H1 (cell line): Measurements from ENCODE around the gene ARPC2. TPM values are rescaled to one million over a fixed set of nuclear protein-coding genes. Genes with fewer than 3 reads are reported as not detected.

Experiments used
- CTCF ChIA-PET: fragments of 300-600 bp; sonication (Branson Sonifier 250); formaldehyde crosslinking; loops from one replicate; lab custom pipeline; 2021; ENCODE audit not compliant: partially characterized antibody; lab: Charles Lee
- POLR2A ChIA-PET: fragments of 300-600 bp; sonication (Branson Sonifier 250); formaldehyde crosslinking; loops from one replicate; lab custom pipeline; 2021; ENCODE audit warnings: inconsistent platforms; ENCODE audit not compliant: partially characterized antibody; lab: Charles Lee
- DNase-seq, 2 experiments: peaks; one replicate each; pipeline versions ENCODE4 v3.0.0 to v3.0.0-alpha.2; 2010 to 2022; ENCODE audit warnings: low spot score in 2 of 2, low read depth in 1 of 2, mixed read lengths in 1 of 2
- FAIRE-seq: peaks from 2 replicates; lab custom pipeline; 2011; peaks lifted over from hg19 to GRCh38; lab: Jason Lieb, UNC
- H2AFZ ChIP-seq: 2 replicates; pipeline ENCODE4 v1.8.1; 2012; ENCODE audit warnings: low read length, inconsistent platforms
- H2AK5ac ChIP-seq: 2 replicates; pipeline ENCODE4 v1.6.1; 2013; ENCODE audit warnings: low read depth, low read length
- H2BK120ac ChIP-seq: replicated peaks from 2 replicates; pipeline ENCODE3; 2013; ENCODE audit warnings: low read depth, low read length, inconsistent platforms
- H2BK12ac ChIP-seq: 2 replicates; pipeline ENCODE4 v1.6.1; 2013; ENCODE audit warnings: low read depth, low read length
- H2BK15ac ChIP-seq: 2 replicates; pipeline ENCODE4 v1.6.1; 2013; ENCODE audit warnings: low read length
- H2BK20ac ChIP-seq: 2 replicates; pipeline ENCODE4 v1.6.1; 2013; ENCODE audit warnings: low read length
- H2BK5ac ChIP-seq: 2 replicates; pipeline ENCODE4 v1.6.1; 2013; ENCODE audit warnings: low read depth, low read length
- H3K14ac ChIP-seq: 2 replicates; pipeline ENCODE4 v1.6.1; 2013; ENCODE audit warnings: inconsistent platforms; ENCODE audit not compliant: insufficient read length
- H3K18ac ChIP-seq: 2 replicates; pipeline ENCODE4 v1.6.1; 2013; ENCODE audit warnings: low read length; ENCODE audit errors: extremely low read depth
- H3K23ac ChIP-seq: 2 replicates; pipeline ENCODE4 v1.6.1; 2013; ENCODE audit warnings: inconsistent platforms; ENCODE audit not compliant: insufficient read length
- H3K23me2 ChIP-seq: 2 replicates; pipeline ENCODE4 v1.6.1; 2013; ENCODE audit warnings: low read depth, low read length
- H3K27ac ChIP-seq: 2 replicates; pipeline ENCODE4 v1.6.1; 2011; ENCODE audit warnings: low read depth, low read length, inconsistent platforms
- H3K27me3 ChIP-seq, 4 experiments: replicated peaks in 1 of 4; 1 replicate in 1 of 4; 2 replicates in 3 of 4; pipeline versions ENCODE4 v1.6.1 to v1.8.1; 2011 to 2013; ENCODE audit warnings: low read length in 3 of 4, mild to moderate bottlenecking in 3 of 4, inconsistent platforms in 2 of 4, mixed read lengths in 2 of 4, moderate library complexity in 1 of 4; ENCODE audit not compliant: control insufficient read depth in 3 of 4, insufficient read depth in 3 of 4; ENCODE audit errors: extremely low read depth in 1 of 4
- H3K36me3 ChIP-seq, 4 experiments: 2 replicates each; pipeline versions ENCODE4 v1.6.1 to v1.8.1; 2011 to 2013; ENCODE audit warnings: mild to moderate bottlenecking in 4 of 4, low read length in 3 of 4, moderate library complexity in 2 of 4, control low read depth in 1 of 4, inconsistent platforms in 1 of 4; ENCODE audit not compliant: insufficient read depth in 4 of 4, control insufficient read depth in 2 of 4
- H3K4ac ChIP-seq: replicated peaks from 2 replicates; pipeline ENCODE3; 2013; ENCODE audit warnings: low read length, low read depth, mixed read lengths, inconsistent platforms; ENCODE audit not compliant: insufficient read length
- H3K4me1 ChIP-seq, 4 experiments: replicated peaks in 1 of 4; 1 replicate in 1 of 4; 2 replicates in 3 of 4; pipeline versions ENCODE4 v1.6.1 to v1.8.1; 2011 to 2013; ENCODE audit warnings: low read length in 3 of 4, inconsistent platforms in 2 of 4, mixed read lengths in 1 of 4; ENCODE audit not compliant: insufficient read depth in 4 of 4, control insufficient read depth in 3 of 4
- H3K4me2 ChIP-seq, 2 experiments: 2 replicates each; pipeline versions ENCODE4 v1.6.1 to v1.8.1; 2011 to 2013; ENCODE audit warnings: low read depth in 2 of 2, low read length in 2 of 2, control low read depth in 1 of 2, inconsistent platforms in 1 of 2, mild to moderate bottlenecking in 1 of 2; ENCODE audit not compliant: insufficient read depth in 1 of 2
- H3K4me3 ChIP-seq, 4 experiments: fragments of 200-600, 300-600 bp in 1 of 4; sonication (generic), shearing (Covaris generic), sonication (Bioruptor Twin) in 1 of 4; 2 replicates each; pipeline versions ENCODE4 v1.5.1 to v1.8.1; 2011 to 2016; ENCODE audit warnings: low read length in 4 of 4, low read depth in 3 of 4, control low read depth in 2 of 4, inconsistent platforms in 2 of 4, mild to moderate bottlenecking in 2 of 4, mixed read lengths in 1 of 4, moderate library complexity in 1 of 4; ENCODE audit not compliant: insufficient read depth in 2 of 4; ENCODE audit errors: extremely low read depth in 1 of 4
- H3K56ac ChIP-seq: replicated peaks from 2 replicates; pipeline ENCODE3; 2013; ENCODE audit warnings: low read depth, mild to moderate bottlenecking, mixed read lengths, low read length, inconsistent platforms; ENCODE audit not compliant: insufficient read length
- H3K79me1 ChIP-seq: 2 replicates; pipeline ENCODE4 v1.6.1; 2013; ENCODE audit warnings: low read depth, low read length, control low read depth
- H3K79me2 ChIP-seq, 2 experiments: 2 replicates each; pipeline versions ENCODE4 v1.6.1 to v1.8.1; 2012 to 2013; ENCODE audit warnings: low read length in 2 of 2, mild to moderate bottlenecking in 2 of 2, inconsistent platforms in 1 of 2; ENCODE audit not compliant: insufficient read depth in 2 of 2, control insufficient read depth in 1 of 2
- H3K9ac ChIP-seq, 4 experiments: replicated peaks in 1 of 4; 1 replicate in 1 of 4; 2 replicates in 3 of 4; pipeline versions ENCODE4 v1.6.1 to v1.8.1; 2011 to 2013; ENCODE audit warnings: low read depth in 3 of 4, low read length in 3 of 4, control low read depth in 2 of 4, mild to moderate bottlenecking in 2 of 4, moderate library complexity in 2 of 4, inconsistent platforms in 1 of 4; ENCODE audit errors: extremely low read depth in 1 of 4
- H3K9me3 ChIP-seq, 2 experiments: 2 replicates each; pipeline versions ENCODE4 v1.6.1 to v1.8.1; 2012 to 2013; ENCODE audit warnings: mild to moderate bottlenecking in 2 of 2, moderate library complexity in 2 of 2, control low read depth in 1 of 2, inconsistent platforms in 1 of 2, low read depth in 1 of 2, low read length in 1 of 2, mixed read lengths in 1 of 2; ENCODE audit not compliant: insufficient read depth in 2 of 2
- H4K20me1 ChIP-seq, 2 experiments: replicated peaks in 1 of 2; 2 replicates each; pipeline versions ENCODE3 to v1.8.1; 2011 to 2013; ENCODE audit warnings: inconsistent platforms in 2 of 2, low read length in 2 of 2, mild to moderate bottlenecking in 1 of 2; ENCODE audit not compliant: insufficient read depth in 2 of 2, control insufficient read depth in 1 of 2
- H4K5ac ChIP-seq: 2 replicates; pipeline ENCODE4 v1.6.1; 2013; ENCODE audit warnings: low read length, low read depth, mixed read lengths, inconsistent platforms; ENCODE audit not compliant: insufficient read length
- H4K8ac ChIP-seq: 2 replicates; pipeline ENCODE4 v1.8.0; 2013; ENCODE audit warnings: mild to moderate bottlenecking, moderate library complexity, low read length, inconsistent platforms; ENCODE audit not compliant: insufficient read depth; ENCODE audit errors: extremely low read depth
- H4K91ac ChIP-seq: replicated peaks from 2 replicates; pipeline ENCODE3; 2013; ENCODE audit warnings: low read length, mixed read lengths, inconsistent platforms; ENCODE audit not compliant: insufficient read length
- BACH1 ChIP-seq: IDR thresholded peaks from 2 replicates; pipeline ENCODE4 v1.6.1; 2012; ENCODE audit warnings: low read length, improper control_type of control experiment
- CBX5 ChIP-seq: fragments of 300-800, 300-1000 bp; sonication (generic); IDR thresholded peaks from 2 replicates; pipeline ENCODE4 v1.7.1; 2016; ENCODE audit warnings: antibody characterized with exemption, low read length, low read depth
- CHD1 ChIP-seq: IDR thresholded peaks from 2 replicates; pipeline ENCODE4 v1.6.1; 2012; ENCODE audit warnings: low read depth, low read length, improper control_type of control experiment
- CHD2 ChIP-seq: IDR thresholded peaks from 2 replicates; pipeline ENCODE4 v1.6.1; 2012; ENCODE audit warnings: low read length, improper control_type of control experiment
- JUND ChIP-seq: IDR thresholded peaks from 2 replicates; pipeline ENCODE4 v1.6.1; 2011; ENCODE audit warnings: mild to moderate bottlenecking, improper control_type of control experiment, low read length
- PHF8 ChIP-seq: fragments of 200-600 bp; sonication (generic); conservative IDR thresholded peaks from 2 replicates; pipeline ENCODE4 v1.7.1; 2012; ENCODE audit warnings: low read depth, mild to moderate bottlenecking, inconsistent platforms, low read length, moderate library complexity
- SAP30 ChIP-seq: fragments of 300-600 bp; sonication (generic); IDR thresholded peaks from 2 replicates; pipeline ENCODE4 v1.7.1; 2012; ENCODE audit warnings: low read length, moderate library complexity, mild to moderate bottlenecking, inconsistent platforms; ENCODE audit not compliant: insufficient read depth, insufficient replicate concordance
- TAF1 ChIP-seq: IDR thresholded peaks from 2 replicates; pipeline ENCODE4 v1.6.1; 2011; ENCODE audit warnings: mild to moderate bottlenecking, low read depth, low read length
- TCF12 ChIP-seq: IDR thresholded peaks from 2 replicates; pipeline ENCODE4 v1.6.1; 2011; ENCODE audit warnings: low read depth, mild to moderate bottlenecking, low read length
- WGBS, 2 experiments: shearing (Covaris generic) in 1 of 2; methylation state at CpG; one replicate each; pipeline versions ENCODE4 v1.1.6 to v1.1.7; 2013 to 2015; ENCODE audit warnings: low lambda C conversion rate in 2 of 2, mixed read lengths in 2 of 2, inconsistent platforms in 1 of 2, low coverage in 1 of 2, missing lambda C conversion rate in 1 of 2; ENCODE audit not compliant: insufficient replicate concordance in 2 of 2, insufficient coverage in 1 of 2, insufficient read length in 1 of 2; ENCODE audit errors: extremely low coverage in 1 of 2, missing lambda C conversion rate in 1 of 2; 5-methylcytosine and 5-hydroxymethylcytosine counted together
- polyA plus RNA-seq, 7 experiments: library from polyadenylated mRNA; depleted of rRNA in 3 of 7; stranded (reverse) in 5 of 7; unstranded in 2 of 7; fragments of >200 nt in 5 of 7; fragments of 200-250 nt in 2 of 7; gene quantifications; 1 replicate in 5 of 7; 2 replicates in 1 of 7; 4 replicates in 1 of 7; pipeline versions ENCODE4 v1.2.1 to v1.2.3, GENCODE V29; 2011 to 2013; ENCODE audit warnings: missing spikeins in 2 of 7, mixed read lengths in 2 of 7
- total RNA-seq: library from RNA; stranded (reverse); fragmentation: NEBNext Ultra II Directional; extraction: Animal tissue kit (Norgen Biotek cat#: 25700); gene quantifications from 2 replicates; pipeline ENCODE4 v1.2.1, GENCODE V29; 2021
- TF ChIP-seq, protein P1 (sequence below): IDR thresholded peaks from 2 replicates; pipeline ENCODE4 v1.6.1; 2011; ENCODE audit warnings: low read depth, mild to moderate bottlenecking, low read length; ENCODE audit not compliant: insufficient read depth
- TF ChIP-seq, protein P2 (sequence below): IDR thresholded peaks from 2 replicates; pipeline ENCODE4 v1.6.1; 2011; ENCODE audit warnings: low read length, improper control_type of control experiment
- TF ChIP-seq, protein P3 (sequence below): IDR thresholded peaks from 2 replicates; pipeline ENCODE4 v1.6.1; 2012; ENCODE audit warnings: inconsistent platforms

ARPC2 gene
- total and polyA plus RNA-seq, 2 of the 8 experiments (the other 6 are each of a cell fraction or from before 2014, with no cell fraction given): 174 to 195 TPM

GRCh38 chr2:218236829-218237228 is 19.8 kb downstream of the ARPC2 start:
- H3K27ac ChIP-seq: no peak overlapping the region
- no peak overlapping the region for H2BK15ac ChIP-seq
- no peaks in the 10 kb centered on the region for H3K23me2 ChIP-seq
- CTCF ChIA-PET: interaction anchor here (0.7 kb wide), 1 partner anchor 9 kb away, joined by 3 read pairs; no protein-coding TSS in a partner anchor
- H2AK5ac ChIP-seq: no peak overlapping the region
- H3K4me1 ChIP-seq: no peaks in the 10 kb centered on the region
- DNase-seq: no peak
- no peak overlapping the region for H3K9ac ChIP-seq
- H4K91ac ChIP-seq: no peak overlapping the region
- H3K14ac ChIP-seq: no peak overlapping the region
- H3K79me1 ChIP-seq: no peaks in the 10 kb centered on the region
- H2BK120ac ChIP-seq: no peak overlapping the region
- WGBS, 2 experiments: 92% methylated on average over 4 of the region's 4 CpGs; no CpG with 5 or more reads in 1 of the 2 experiments
- H2BK5ac ChIP-seq: no peak overlapping the region
- H3K9me3 ChIP-seq: no peaks in the 10 kb centered on the region
- no peaks in the 10 kb centered on the region for H3K27me3 ChIP-seq
- no peak overlapping the region for H3K56ac ChIP-seq
- H3K18ac ChIP-seq: no peak overlapping the region
- H3K36me3 ChIP-seq: peaks cover 24 to 78% (median 60%) of the 10 kb centered on the region in 4 experiments; a peak in 7 of 8 replicates
- H3K4me3 ChIP-seq: no peak overlapping the region
- no peak overlapping the region for H4K5ac ChIP-seq
- H3K4me2 ChIP-seq: no peak overlapping the region
- no peak overlapping the region for H3K23ac ChIP-seq
- H2AFZ ChIP-seq: no peak overlapping the region
- H2BK20ac ChIP-seq: no peak overlapping the region
- FAIRE-seq: no peak
- H3K4ac ChIP-seq: no peak overlapping the region
- H2BK12ac ChIP-seq: no peak overlapping the region
- no peaks in the 10 kb centered on the region for H3K79me2 ChIP-seq
- H4K20me1 ChIP-seq: peaks cover 0 to 1% of the 10 kb centered on the region in 2 experiments
- POLR2A ChIA-PET: no interaction called here
- H4K8ac ChIP-seq: no peak overlapping the region
- TF ChIP-seq JUND: no peak
- no peak for TF ChIP-seq CBX5
- no peak for TF ChIP-seq TCF12
- TF ChIP-seq, protein P1, sequence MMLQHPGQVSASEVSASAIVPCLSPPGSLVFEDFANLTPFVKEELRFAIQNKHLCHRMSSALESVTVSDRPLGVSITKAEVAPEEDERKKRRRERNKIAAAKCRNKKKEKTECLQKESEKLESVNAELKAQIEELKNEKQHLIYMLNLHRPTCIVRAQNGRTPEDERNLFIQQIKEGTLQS: no peak
- TF ChIP-seq, protein P2, sequence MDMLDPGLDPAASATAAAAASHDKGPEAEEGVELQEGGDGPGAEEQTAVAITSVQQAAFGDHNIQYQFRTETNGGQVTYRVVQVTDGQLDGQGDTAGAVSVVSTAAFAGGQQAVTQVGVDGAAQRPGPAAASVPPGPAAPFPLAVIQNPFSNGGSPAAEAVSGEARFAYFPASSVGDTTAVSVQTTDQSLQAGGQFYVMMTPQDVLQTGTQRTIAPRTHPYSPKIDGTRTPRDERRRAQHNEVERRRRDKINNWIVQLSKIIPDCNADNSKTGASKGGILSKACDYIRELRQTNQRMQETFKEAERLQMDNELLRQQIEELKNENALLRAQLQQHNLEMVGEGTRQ: no peak
- no peak for TF ChIP-seq SAP30
- no peak for TF ChIP-seq BACH1
- TF ChIP-seq, protein P3, sequence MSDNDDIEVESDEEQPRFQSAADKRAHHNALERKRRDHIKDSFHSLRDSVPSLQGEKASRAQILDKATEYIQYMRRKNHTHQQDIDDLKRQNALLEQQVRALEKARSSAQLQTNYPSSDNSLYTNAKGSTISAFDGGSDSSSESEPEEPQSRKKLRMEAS: no peak
- no peak for TF ChIP-seq CHD2
- TF ChIP-seq PHF8: no peak
- TF ChIP-seq TAF1: no peak
- TF ChIP-seq CHD1: no peak
